SKM-1 treated with dmso at 0.1 percent for 144 hours (cell line): ENCODE data around the gene USP3.

Source experiments
- DNase-seq: peaks from one replicate; lab custom pipeline; 2025; ENCODE audit not compliant: unreplicated experiment; lab: John Stamatoyannopoulos, UW

USP3 gene, protein sequence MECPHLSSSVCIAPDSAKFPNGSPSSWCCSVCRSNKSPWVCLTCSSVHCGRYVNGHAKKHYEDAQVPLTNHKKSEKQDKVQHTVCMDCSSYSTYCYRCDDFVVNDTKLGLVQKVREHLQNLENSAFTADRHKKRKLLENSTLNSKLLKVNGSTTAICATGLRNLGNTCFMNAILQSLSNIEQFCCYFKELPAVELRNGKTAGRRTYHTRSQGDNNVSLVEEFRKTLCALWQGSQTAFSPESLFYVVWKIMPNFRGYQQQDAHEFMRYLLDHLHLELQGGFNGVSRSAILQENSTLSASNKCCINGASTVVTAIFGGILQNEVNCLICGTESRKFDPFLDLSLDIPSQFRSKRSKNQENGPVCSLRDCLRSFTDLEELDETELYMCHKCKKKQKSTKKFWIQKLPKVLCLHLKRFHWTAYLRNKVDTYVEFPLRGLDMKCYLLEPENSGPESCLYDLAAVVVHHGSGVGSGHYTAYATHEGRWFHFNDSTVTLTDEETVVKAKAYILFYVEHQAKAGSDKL

DNA sequence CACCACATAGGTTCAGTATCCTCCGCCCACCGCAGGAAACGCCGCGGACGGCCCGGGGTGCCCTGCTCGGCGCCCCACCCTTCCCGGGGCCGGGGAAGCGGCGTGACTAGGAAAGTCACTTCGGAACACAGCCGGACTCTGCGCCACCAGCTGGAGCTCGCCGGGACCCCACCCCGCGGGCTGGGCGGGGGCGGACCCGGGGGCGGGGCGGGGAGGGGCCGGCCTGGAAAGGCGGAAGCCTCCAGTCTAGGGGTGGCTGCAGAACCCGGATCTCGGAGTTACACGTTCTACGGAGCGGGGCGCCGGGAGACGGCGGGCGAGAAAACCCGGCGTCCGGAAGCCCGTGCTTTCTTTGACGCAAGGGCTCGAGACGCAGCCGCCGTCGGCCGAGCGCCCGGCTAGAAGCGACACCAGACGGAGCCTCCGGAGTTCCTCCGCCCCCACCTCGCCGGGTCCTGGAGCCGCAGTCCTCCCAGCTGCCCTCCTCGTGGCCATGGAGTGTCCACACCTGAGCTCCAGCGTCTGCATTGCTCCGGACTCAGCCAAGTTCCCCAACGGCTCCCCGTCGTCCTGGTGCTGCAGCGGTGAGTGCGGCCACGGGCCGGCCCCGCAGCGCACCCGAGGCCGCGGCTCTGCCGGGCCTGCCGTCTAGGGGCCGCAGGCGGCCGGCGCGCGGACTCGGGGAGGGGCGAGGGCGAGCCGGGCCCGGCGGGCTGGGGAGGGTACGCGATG, at the start of gene USP3:
USP3 (plus strand) TSS at position 347 of the 732 bp plus-strand sequence; CDS start at position 494, 147 bp downstream.
- peak; percentile 90 for DNase-seq

DNA sequence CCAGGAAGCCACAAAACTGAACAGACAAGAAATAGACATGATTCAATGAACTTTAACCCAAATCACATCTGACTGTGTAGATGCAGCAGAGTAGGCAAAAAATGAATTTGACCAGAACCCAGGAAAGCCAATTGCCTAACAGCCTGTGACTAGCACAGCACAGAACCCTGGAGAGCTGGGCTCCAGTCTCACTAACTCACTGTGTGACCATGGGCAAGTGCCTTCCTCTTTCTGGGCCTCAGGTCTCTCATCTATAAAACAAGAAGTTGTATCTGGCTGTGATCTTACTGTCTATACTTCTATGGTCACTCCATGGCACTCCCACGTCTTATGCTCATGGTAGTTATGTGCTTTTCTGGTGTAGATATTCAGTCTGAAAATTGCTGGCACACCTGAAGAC, 48.1 kb upstream of the USP3 start:
- DNase-seq = peak; percentile 65

DNA sequence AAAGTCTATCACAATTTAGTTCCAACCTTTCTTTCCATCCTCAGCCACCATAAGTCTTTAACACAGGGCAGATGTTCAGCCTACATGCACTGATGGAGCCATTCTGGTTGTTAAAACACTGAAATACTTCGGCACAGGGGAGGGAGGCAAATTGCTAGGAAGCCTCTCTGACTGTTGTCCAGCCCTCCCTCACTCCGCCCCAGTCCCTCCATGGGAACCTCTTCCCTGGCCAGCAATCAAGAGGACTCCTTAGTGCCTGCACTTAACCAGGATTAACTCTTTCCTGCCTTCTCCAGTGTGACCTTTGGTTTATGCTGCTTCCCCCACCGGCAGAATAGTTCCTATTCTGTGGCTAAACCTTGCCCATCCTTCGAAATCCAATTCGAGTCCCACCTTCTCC, 47.0 kb upstream of the USP3 start:
- no peak for DNase-seq

DNA sequence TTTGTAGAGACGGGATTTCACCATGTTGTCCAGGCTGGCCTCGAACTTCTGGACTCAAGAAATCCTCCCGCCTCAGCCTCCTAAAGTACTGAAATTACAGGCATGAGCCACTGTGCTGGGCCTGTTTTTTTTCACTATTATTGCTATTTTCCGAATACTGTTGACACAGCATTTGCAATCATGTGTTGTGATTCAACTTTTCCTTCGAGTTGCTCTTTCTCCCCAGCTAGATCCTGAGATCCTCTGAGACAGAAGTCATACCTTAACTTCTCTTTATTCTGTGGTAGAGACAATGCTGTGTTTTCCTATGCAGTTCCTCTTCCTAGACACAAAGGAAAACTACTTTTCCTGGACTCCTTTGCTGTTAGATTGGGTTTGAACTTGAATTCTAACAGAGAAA, 46.4 kb upstream of the USP3 start:
- no peak for DNase-seq

DNA sequence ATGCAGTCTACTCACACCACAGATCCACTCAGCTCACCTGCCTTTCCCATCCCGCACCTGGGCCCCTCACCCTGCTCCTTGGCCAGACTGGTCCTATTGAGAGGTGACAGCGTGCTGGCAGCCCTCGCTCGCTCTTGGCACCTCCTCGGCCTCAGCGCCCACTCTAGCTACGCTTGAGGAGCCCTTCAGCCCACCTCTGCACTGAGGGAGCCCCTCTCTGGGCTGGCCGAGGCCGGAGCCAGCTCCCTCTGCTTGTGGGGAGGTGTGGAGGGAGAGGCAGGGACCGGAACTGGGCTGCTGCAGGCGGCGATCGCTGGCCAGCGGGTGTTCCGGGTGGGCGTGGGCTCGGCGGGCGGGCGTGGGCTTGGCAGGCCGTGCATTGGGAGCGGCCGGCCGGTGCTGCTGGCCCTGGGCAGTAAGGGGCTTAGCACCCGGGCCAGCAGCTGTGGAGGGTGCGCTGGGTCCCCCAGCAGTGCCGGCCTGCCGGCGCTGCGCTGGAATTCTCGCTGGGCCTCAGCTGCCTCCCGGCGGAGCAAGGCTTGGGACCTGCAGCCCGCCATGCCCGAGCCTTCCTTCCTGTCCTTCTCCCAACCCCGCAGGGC, 45.5 kb upstream of the USP3 start:
- no peak for DNase-seq

DNA sequence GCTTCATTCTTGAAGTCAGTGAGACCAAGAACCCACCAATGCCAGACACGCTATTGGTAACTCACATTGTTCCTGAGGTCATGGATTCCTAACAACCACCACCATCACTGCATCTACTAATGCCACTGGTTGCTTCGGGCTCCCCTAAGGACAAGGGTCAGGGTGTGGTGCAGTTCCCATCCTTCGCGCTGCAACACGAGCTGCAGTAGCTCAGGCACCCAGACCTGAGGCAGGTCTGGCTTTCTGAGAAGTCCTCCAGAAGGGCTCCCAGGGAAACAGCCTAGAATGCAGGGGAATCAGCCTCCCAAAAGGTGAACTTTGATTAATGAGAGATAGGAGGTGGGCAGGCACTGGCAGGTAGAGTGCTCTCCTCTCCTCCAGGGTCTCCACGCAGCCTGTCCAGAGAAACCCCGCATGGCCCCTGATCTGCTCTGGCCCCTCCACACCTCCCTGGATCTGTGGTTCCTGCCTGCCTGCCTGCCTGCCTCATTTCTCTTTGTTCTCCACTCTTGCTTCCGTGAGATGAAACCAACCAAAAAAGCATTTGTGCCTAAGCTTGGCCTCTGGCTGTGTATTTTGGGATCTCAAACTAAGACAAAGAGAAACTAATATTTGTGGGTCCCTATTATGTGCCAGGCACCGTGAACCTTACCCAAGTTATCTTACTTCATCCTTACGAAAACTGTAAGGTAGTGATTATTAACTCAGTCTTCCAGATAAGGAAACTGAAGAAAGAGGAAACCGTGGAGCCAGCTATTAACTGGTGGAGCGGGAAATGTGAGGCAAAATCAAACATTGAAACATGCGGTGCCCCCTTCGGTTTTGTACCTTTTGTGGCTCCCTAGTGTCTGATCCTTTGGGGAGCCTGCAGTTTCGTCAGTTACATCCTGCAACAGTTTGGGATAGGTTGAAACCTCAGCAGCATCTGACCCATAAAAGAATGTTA, 43.9 kb upstream of the USP3 start:
- no peak for DNase-seq

DNA sequence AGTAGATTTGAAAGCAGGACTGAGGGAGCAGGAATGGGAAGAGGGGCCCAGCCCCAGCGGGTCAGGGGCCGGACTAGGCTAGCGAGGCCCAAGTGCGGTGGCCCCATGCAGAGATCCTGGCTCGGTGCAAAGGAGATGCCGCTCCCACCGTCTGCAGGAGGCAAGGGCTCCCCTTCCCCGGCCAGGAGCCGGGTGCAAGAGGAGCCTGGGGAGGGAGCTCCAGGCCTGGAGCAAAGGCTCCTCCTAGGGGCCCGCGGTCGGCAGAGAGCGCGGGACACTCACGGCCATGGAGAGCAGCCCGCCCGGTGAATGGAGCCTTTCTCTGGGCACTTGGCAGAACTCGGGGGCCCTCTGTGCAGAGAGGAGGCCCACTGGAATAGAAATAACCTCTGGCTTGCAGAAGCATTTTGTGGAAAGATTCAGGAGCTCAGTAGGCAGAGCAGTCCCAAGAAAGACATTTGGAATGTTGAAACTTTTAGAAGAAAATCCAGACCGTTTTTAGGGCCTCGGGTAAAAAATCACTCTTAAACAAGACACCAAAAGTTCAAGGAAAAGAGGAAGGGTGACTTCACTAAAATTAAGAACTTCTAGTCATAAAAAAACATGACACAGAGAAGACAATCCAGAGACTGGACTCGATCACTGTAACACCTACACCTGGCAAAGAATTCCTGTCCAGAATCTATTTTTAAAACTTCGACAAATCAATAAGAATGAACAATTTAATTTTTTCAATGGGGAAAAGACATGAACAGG, 43.0 kb upstream of the USP3 start:
- DNase-seq = no peak

DNA sequence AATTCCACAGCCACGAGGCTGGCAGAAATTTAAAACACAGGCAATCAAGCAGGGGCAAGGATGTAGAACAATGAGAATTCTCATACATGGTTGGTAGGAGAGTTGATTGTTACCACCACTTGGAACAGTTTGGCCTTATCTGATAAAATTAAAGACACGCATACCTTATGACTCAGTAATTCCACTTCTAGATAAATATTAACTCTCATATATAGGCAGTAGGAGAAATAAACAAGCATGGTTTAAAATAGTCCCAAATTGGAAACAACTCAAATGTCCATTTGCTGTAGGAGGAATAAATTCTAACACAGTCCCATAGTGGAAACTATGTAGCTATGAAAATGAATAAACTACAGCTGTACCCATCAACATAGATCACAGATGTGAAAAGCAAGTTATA, 42.3 kb upstream of the USP3 start:
- no peak for DNase-seq

DNA sequence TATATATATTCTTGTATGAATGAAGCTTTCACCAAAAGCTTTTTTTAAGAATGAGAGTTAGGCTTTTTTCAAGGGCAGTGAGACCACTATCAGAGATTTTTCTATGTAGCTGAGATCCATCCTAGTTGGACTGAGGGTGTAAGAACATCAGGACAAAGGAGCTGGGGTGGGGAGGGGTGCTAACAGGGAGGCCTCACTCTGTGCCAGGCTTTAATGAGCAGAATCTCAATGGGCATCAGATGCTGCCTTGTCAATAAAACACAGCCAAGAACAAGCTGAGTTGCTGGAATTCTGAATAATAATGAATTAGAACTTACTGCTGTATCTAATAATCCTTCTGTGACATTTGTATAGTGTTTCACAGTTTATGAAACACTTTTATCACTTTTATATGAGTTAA, 41.4 kb upstream of the USP3 start:
- no peak for DNase-seq

DNA sequence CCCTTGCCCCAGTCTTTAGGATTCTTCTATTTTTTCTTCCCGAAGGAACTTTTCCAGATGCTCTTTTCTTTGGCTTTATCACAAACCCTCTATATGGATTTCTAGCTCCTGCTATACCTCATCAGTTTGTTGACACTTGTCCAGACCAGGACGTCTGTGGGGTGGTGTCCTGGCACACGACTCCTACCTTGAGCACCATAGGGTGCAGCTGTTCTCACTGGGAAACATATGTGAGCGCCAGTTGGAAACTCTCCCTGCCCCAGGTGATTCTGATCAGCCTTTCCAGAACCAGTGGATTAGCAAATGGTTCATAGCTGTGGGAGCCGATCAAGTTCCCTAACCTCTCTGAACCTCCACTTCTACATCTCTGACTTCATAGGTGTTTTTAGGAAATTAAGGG, 40.6 kb upstream of the USP3 start:
- DNase-seq = no peak

DNA sequence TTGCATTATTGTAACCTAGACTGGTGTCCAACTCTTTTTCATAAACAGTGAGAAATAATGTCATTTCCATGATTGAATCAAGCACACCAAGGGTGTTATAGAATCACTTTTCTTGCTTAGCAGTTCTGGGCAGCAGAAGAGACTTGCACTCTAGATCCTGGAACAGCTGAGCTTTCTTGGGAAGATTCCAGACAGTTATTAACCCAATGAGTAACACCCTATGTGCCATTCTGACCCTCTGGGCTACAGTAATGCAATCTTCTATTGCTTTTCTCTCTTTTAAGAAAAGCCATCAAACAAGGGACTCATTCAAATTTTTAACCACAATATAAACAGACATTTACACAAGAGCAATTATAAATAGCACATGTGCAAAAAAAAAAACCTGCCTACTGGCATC, 39.3 kb upstream of the USP3 start:
- DNase-seq = no peak

DNA sequence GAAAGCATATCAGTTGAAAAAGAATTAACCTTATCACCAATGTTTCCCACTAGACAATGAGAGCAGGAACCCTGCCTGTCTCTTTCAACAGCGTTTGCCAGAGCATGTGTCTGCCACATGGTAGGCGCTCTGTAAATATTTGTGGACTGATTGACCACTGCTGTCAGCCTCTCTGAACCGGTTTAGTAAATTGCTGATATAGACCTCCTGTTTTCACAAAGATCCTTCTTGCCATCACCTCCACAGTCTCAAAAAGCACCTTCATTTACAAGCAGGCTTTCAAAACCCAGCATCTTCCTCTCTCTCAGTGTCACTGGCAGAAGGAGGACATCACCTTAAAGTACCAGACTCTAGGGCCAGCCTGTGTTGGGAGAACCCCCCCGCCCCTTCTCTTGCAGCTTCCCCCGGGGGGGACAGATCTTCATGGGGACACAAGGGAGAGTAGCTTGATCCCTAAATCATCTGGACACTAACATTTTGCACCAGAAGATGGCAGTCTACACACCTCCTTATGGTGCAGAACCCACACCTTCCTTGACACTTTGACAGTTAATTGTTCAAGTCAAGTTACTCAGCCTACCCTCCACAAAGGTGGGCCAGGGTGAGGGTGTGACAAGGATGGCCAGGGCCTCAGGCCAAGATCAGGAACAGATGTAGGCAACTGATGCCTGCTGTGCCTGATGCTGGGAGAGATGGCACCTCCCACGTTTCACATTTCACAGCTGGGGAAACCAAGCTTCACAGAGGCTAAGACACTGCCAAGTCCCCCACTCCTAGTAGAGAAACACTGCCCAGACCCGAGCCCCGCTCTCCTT, 37.8 kb upstream of the USP3 start:
- DNase-seq = peak; percentile 65

DNA sequence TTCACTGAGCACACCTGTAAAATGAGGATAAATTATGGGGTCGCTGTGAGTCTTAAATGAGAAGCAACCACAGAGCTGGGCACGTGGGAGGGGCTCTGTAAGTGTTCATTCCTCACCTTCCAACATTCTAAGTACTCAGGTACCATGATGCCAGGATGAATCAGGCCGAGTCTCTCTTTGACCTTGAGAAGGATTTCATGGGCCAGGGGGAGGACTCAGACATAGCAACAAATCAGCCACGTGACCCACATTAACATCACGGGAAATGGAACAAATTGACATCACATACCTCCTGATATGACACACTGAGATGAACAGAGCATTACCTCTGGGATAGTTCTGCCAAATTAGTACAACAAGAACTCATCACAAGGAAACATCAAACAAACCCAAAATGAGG, 35.2 kb upstream of the USP3 start:
- no peak for DNase-seq

DNA sequence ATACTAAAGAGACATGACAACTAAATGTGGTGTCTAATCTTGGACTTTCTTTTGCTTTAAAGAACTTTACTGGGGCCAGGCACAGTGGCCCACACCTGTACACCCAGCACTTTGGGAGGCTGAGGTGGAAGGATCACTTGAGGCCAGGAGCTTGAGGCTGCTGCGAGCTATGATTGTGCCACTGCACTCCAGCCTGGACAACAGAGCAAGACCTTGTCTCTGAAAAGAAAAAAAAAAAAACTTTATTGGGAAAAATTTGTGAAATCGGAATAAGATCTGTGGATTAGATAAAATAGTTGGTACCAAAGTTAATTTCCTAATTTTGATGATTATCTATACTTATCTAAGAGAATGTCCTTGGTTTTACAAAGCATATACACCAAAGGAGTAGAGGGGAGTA, 34.4 kb upstream of the USP3 start:
- no peak for DNase-seq

DNA sequence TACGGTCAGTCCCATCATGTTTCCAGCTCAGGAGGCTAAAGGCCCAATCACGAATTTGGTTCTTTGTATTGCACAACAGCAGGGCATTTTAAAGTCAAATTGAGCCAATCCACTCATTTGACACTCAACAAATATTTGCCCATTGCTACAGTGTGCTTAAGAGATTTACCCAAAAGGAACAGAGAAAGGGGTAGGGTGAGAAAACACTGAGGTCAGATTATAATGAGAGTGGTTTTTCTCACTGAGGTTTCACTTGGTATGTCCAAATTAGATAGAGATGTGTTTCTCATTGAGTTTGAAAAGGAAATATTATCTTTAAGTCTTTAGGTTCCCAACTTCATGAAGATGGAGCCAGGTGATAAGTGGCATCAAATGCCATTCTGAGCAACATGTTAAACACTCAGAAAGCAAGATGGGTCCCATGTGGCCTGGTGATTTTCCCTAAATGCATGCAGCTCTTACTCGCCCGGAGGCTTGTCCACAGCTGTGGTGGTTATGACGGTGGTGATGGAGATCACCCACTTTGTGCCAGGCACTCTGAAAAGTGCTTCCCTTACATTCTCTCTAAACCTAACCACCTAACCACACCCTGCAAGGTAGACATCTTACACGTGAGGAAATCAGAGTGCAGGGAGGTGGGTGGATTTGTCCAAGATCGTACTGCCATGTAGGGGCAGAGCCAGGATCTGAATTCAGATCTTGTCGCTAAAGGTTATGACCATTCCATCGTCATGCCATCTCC, 31.2 kb upstream of the USP3 start:
- no peak for DNase-seq

DNA sequence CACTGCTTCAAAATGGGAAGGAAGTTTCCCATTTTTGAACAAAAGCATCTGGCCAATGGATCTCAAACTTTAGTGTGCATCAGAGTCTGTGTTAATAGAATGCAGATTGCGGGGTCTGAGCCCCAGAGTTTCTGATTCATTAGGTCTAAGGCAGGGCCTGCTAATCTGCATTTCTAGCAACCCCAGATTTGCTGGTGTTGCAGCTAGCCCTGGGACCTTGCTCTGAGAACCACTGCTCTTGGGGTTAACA, 30.7 kb upstream of the USP3 start:
- no peak for DNase-seq

DNA sequence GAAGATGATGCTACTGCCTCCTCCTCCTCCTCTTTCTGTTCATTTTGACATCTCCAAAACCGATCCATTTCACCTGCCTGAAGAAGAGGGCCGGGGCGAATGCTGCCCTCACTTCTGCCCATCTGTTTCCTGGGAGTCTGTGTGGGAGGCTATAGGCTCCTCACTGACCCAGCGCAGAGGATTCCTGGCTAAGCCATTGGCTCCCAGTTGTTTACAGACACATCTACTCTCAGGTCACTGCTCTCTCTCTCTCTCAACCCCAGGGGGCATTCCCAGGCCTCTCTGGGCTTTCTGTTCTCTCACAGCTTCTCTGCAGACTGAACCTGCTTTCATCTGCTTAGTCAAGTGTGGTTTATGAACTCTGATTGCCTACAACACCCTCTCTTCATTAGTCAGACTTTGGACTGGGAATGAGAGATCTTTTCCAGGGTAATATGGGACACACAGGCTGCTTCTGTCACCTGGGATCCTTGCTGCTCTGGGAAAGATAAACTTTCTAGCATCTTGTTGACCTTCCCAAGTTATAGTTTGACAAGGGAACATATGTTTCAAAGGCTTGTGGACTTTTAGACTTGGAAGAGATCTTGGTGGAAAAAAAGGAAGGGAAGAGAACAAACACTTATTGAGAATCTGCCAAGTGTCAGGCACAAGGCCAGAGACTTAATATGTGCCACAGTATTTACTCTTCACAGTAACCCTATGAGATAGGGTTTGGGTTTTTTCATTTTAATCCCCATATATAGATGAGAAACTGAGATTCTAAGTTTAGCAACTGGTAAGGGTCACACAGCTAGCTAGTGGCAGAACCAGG, 30.2 kb upstream of the USP3 start:
- DNase-seq = no peak

DNA sequence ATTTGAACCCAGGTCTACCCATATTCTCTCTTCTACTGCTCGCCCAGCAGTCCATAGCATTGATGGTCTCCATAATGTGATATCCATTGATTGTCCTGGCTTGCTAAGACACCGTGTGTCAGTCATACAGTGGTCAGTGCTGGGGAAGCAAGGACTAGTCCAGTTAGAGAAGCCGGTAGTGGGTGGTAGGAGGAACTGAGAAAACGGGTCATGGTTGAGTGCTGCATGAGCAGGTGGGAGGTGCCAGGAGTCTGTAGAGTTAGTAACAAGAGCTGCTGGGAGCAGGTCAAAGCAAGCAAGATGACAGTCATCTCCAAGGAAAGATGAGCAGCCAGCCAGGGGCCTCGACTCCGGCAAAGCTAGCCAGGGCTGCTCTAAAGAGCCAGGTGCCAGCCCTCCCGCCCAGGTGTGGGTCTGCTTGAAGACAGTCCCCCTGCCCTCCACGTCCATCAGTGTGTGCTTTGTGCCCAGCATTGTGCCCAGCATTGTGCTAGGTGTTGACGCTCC, 29.5 kb upstream of the USP3 start:
- peak; percentile 64 for DNase-seq
